ENCODE results near the gene OR10H1.

DNA sequence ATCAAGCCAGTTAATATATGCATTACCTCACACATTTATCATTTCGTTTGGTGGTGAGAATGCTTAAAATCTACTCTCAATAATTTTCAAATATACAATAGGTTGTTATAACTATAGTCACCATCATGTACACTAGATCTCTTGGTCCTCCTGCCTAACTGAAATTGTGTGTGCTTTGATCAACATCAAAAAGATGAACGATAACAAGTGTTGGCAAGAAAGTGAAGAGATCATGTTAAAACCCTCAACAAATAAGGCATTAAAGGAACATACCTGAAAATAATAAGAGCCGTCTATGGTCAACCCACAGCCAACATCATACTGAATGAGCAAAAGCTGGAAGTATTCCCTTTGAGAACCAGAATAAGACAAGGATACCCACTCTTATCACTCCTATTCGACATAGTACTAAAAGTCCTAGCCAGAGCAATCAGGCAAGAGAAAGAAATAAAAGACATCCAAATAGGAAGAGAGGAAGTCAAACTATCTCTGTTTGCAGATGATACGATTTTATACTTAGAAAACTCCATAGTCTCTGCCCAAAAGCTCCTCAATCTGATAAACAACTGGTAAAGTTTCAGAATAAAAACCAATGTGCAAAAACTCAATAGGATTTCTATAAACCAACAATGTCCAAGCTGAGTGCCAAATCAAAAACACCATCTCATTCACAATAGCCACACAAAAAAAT, 27.9 kb upstream of the OR10H1 start:
- TF ChIP-seq, protein P1, sequence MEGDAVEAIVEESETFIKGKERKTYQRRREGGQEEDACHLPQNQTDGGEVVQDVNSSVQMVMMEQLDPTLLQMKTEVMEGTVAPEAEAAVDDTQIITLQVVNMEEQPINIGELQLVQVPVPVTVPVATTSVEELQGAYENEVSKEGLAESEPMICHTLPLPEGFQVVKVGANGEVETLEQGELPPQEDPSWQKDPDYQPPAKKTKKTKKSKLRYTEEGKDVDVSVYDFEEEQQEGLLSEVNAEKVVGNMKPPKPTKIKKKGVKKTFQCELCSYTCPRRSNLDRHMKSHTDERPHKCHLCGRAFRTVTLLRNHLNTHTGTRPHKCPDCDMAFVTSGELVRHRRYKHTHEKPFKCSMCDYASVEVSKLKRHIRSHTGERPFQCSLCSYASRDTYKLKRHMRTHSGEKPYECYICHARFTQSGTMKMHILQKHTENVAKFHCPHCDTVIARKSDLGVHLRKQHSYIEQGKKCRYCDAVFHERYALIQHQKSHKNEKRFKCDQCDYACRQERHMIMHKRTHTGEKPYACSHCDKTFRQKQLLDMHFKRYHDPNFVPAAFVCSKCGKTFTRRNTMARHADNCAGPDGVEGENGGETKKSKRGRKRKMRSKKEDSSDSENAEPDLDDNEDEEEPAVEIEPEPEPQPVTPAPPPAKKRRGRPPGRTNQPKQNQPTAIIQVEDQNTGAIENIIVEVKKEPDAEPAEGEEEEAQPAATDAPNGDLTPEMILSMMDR (IDR thresholded peaks at IDR 0.05; ENCODE audit: insufficient read depth, low read depth, low read length) = no peak
- TF ChIP-seq EZH2 (IDR thresholded peaks at IDR 0.05; ENCODE audit: insufficient read depth, low read length) = no peak

Measured in astrocyte (in vitro differentiated cells and primary cell).